Osteoblast (primary cell): ENCODE data around the gene PTGER1. TPM values are rescaled to one million over a fixed set of nuclear protein-coding genes. Genes with fewer than 3 reads are reported as not detected.
A peak's percentile ranks its signal among the peaks of the same experiment; 100 is the strongest.

Source experiments
- DNase-seq: peaks from one replicate; pipeline ENCODE4 v3.0.0; 2011; ENCODE audit warnings: low spot score, mixed read lengths; ENCODE audit not compliant: insufficient read length; ENCODE audit errors: missing footprints
- H2AFZ ChIP-seq: 2 replicates; pipeline ENCODE4 v1.6.0; 2011; ENCODE audit warnings: mild to moderate bottlenecking, low read length
- H3K27ac ChIP-seq: 2 replicates; pipeline ENCODE4 v1.5.1; 2011; ENCODE audit warnings: mild to moderate bottlenecking, low read depth, low read length, moderate library complexity
- H3K27me3 ChIP-seq: 2 replicates; pipeline ENCODE4 v1.6.0; 2012; ENCODE audit warnings: mild to moderate bottlenecking, control low read depth, inconsistent platforms, low read length, moderate library complexity; ENCODE audit not compliant: insufficient read depth
- H3K36me3 ChIP-seq: 2 replicates; pipeline ENCODE4 v1.5.1; 2011; ENCODE audit warnings: mild to moderate bottlenecking, low read length, control low read depth, moderate library complexity; ENCODE audit not compliant: insufficient read depth
- H3K4me1 ChIP-seq: 2 replicates; pipeline ENCODE4 v1.5.1; 2011; ENCODE audit warnings: mild to moderate bottlenecking, low read length, control low read depth, moderate library complexity; ENCODE audit not compliant: insufficient read depth
- H3K4me2 ChIP-seq: 2 replicates; pipeline ENCODE4 v1.6.0; 2011; ENCODE audit warnings: mild to moderate bottlenecking, low read length; ENCODE audit not compliant: insufficient read depth
- H3K4me3 ChIP-seq: fragments of 200-600 bp; sonication (generic); 3 replicates; pipeline ENCODE4 v1.5.1; 2012; ENCODE audit warnings: mild to moderate bottlenecking, low read length, inconsistent platforms; ENCODE audit not compliant: insufficient read depth
- H3K79me2 ChIP-seq: 2 replicates; pipeline ENCODE4 v1.6.0; 2012; ENCODE audit warnings: mild to moderate bottlenecking, low read length, control low read depth, inconsistent platforms; ENCODE audit not compliant: insufficient read depth
- H3K9me3 ChIP-seq: 2 replicates; pipeline ENCODE4 v1.5.1; 2011; ENCODE audit warnings: low read depth, low read length, control low read depth
- H4K20me1 ChIP-seq: 2 replicates; pipeline ENCODE4 v1.6.0; 2012; ENCODE audit warnings: mild to moderate bottlenecking, low read length, control low read depth; ENCODE audit not compliant: insufficient read depth
- total RNA-seq: library from RNA; depleted of rRNA; stranded (reverse); fragments of >200 nt; gene quantifications from 2 replicates; pipeline ENCODE4 v1.2.3, GENCODE V29; 2012
- TF ChIP-seq, protein P1 (sequence below): IDR thresholded peaks from 2 replicates; pipeline ENCODE4 v1.5.1; 2011; ENCODE audit warnings: mild to moderate bottlenecking, low read depth, low read length, moderate library complexity; ENCODE audit errors: extremely low read depth

The PTGER1 gene
- total RNA-seq, 1 donor = 0.72 TPM

DNA sequence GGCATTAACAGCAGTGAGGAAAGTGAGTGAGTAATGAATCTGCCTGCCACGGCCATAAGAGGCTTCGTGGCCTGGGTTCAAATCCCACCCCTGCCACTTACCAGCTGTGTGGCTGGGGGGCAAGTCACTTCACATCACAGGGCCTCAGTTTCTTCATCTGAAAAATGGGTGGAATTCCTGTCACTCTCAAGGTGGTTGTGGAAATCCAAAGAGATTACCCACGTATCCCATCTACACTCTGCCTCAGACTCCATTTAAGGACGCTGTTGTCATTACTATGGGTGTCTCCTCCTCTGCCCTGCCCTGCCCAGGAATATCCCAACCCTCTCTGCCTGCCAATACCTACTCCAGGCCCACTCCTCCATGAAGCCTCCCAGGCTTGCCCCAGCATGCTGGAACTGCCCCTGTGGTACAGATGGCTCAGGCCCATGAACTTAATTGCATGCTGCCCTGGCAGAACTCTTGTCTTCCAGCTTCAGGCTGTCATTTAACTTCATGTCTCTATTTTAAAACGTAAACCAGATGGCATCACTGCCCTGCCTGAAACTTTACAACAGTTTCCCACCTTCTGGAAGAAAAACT, 17.7 kb upstream of the PTGER1 start:
- TF ChIP-seq, protein P1, sequence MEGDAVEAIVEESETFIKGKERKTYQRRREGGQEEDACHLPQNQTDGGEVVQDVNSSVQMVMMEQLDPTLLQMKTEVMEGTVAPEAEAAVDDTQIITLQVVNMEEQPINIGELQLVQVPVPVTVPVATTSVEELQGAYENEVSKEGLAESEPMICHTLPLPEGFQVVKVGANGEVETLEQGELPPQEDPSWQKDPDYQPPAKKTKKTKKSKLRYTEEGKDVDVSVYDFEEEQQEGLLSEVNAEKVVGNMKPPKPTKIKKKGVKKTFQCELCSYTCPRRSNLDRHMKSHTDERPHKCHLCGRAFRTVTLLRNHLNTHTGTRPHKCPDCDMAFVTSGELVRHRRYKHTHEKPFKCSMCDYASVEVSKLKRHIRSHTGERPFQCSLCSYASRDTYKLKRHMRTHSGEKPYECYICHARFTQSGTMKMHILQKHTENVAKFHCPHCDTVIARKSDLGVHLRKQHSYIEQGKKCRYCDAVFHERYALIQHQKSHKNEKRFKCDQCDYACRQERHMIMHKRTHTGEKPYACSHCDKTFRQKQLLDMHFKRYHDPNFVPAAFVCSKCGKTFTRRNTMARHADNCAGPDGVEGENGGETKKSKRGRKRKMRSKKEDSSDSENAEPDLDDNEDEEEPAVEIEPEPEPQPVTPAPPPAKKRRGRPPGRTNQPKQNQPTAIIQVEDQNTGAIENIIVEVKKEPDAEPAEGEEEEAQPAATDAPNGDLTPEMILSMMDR = no peak
- H2AFZ ChIP-seq = no peak overlapping the region
- H3K27me3 ChIP-seq = no peaks in the 10 kb centered on the region
- H3K4me3 ChIP-seq = no peak overlapping the region
- no peak overlapping the region for H3K27ac ChIP-seq
- H3K79me2 ChIP-seq = peaks cover 54% of the 10 kb centered on the region
- H3K4me2 ChIP-seq = no peak overlapping the region
- H3K9me3 ChIP-seq = no peaks in the 10 kb centered on the region
- peak; percentile 71 for DNase-seq
- peaks cover 22% of the 10 kb centered on the region for H4K20me1 ChIP-seq
- peaks cover 37% of the 10 kb centered on the region for H3K36me3 ChIP-seq
- peaks cover 27% of the 10 kb centered on the region for H3K4me1 ChIP-seq

DNA sequence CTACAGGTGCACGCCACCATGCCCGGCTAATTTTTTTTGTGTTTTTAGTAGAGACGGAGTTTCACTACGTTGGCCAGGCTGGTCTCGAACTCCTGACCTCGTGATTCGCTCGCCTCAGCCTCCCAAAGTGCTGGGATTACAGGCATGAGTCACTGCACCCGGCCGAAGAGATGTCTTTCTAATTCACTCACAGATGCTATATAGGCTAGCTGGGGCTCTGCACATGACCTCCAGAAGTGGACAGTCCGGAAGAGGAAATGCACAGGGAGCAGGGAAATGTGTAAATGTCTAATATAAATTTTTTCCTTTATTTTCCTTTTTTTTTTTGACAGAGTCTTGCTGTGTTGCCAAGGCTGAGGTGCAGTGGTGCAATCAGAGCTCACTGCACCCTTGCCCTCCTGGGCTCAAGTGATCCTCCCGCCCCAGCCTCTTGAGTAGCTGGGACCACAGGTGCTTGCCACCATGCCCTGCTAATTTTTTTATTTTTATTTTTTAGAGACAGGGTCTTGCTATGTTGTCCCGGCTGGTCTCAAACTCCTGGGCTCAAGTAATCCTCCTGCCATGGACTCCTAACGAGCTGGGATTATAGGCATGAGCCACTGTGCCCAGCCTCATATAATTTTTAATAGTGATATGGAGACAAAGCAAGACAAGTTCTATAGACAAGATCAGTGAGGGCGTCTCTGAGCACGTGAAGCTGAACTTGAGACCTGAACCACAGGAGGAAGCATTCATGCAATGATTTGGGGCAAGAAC, 12.4 kb upstream of the PTGER1 start:
- H3K9me3 ChIP-seq = no peaks in the 10 kb centered on the region
- no peak overlapping the region for H3K27ac ChIP-seq
- TF ChIP-seq, protein P1 = no peak
- peaks cover 34% of the 10 kb centered on the region for H3K79me2 ChIP-seq
- peak; percentile 73 for DNase-seq
- no peaks in the 10 kb centered on the region for H3K4me1 ChIP-seq
- H3K4me3 ChIP-seq = no peak overlapping the region
- H3K27me3 ChIP-seq = no peaks in the 10 kb centered on the region
- peaks cover 12% of the 10 kb centered on the region for H4K20me1 ChIP-seq
- H3K4me2 ChIP-seq = no peak overlapping the region
- no peak overlapping the region for H2AFZ ChIP-seq
- H3K36me3 ChIP-seq = peaks cover 48% of the 10 kb centered on the region

DNA sequence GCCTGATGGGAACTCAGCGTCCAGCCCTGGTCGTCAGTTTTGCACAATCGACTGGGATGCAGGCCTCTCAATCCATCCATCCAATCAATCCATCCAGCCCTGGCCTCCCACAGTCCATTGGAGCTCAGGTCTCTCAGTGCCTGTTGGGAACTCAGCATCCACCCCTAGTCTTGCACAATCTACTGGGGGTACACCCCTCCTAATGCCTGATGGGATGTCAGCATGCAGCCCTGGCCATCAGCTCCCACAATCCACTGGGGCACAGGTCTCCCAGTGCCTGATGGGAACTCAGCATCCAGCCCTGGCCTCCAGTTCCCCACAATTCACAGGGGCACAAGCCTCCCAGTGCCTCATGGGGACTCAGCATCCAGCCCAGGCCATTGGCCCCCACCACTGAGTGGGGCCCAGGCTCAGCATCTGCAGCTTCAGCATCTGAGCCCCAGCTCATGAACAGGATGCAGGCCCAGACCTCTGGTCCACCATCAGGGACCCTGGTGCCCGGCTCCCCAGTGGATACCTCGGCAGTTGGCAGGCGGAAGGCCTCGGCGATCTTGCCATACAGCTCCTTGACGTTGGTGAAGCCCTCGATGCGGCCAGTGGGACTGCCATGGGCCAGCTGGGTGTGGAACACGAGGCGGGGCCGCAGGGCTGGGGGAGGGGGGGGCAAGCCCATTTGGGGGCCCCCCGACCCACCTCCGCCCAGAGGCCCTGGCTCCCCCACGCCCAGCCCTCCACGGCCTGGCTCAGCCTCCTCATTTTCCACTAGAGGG, 7.2 kb upstream of the PTGER1 start:
- DNase-seq = peak; percentile 75
- no peaks in the 10 kb centered on the region for H3K9me3 ChIP-seq
- H3K79me2 ChIP-seq = peaks cover 17% of the 10 kb centered on the region
- H3K4me2 ChIP-seq = no peak overlapping the region
- H3K4me3 ChIP-seq = no peak overlapping the region
- H2AFZ ChIP-seq = no peak overlapping the region
- H3K27me3 ChIP-seq = no peaks in the 10 kb centered on the region
- peaks cover 40% of the 10 kb centered on the region for H4K20me1 ChIP-seq
- TF ChIP-seq, protein P1 = no peak
- H3K27ac ChIP-seq = no peak overlapping the region
- peaks cover 3% of the 10 kb centered on the region for H3K4me1 ChIP-seq
- H3K36me3 ChIP-seq = peaks cover 38% of the 10 kb centered on the region

DNA sequence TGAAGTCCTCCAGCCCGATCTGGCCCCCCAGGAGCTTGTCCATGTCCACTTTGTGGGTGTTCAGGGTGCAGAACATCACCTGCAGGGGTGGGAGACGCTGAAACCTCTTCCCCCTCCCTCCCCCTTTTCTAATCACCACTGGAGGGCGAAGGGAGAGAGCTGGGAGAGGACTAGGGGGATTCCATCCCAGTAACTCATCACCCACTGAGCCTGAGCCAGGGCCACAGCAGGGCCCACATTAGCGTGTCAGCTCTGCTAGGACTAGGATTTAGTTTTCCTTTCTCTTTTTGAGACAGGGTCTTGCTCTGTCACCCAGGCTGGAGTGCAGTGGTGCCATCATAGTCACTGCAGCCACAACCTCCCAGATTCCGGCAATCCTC, 5.5 kb upstream of the PTGER1 start:
- Histone ChIP-seq H2AFZ (no peak overlapping the region), H3K9me3 (no peaks in the 10 kb centered on the region), H3K27me3 (no peaks in the 10 kb centered on the region), H3K4me2 (no peak overlapping the region), H4K20me1 (peaks cover 41% of the 10 kb centered on the region), H3K79me2 (peaks cover 10% of the 10 kb centered on the region), H3K4me1 (peaks cover 13% of the 10 kb centered on the region), H3K27ac (no peak overlapping the region), H3K36me3 (peaks cover 24% of the 10 kb centered on the region), H3K4me3 (no peak overlapping the region)
- peak; percentile 94 for DNase-seq
- TF ChIP-seq, protein P1 = no peak
